Naive thymus-derived CD8-positive, alpha-beta T cell (primary cell): ENCODE measurements around the gene ATXN7L1. TPM values are rescaled to one million over a fixed set of nuclear protein-coding genes. Genes with fewer than 3 reads are reported as not detected.

Source experiments
- ATAC-seq, 2 donors: fragments of 150-1000 bp; cut with Tn5 transposase in 1 of 2; sonication (Bioruptor Pico), chemical (Tn5 transposase) in 1 of 2; 1 replicate in 1 of 2; 2 replicates in 1 of 2; pipeline ENCODE4 v1.10.0; 2021; ENCODE audit warnings: mild to moderate bottlenecking in 2 of 2, moderate library complexity in 2 of 2
- POLR2A ChIA-PET: fragments of 350-600 bp; sonication (Branson Sonifier 250); formaldehyde crosslinking; loops from one replicate; lab custom pipeline; 2021; ENCODE audit warnings: antibody characterized with exemption; lab: Charles Lee
- DNase-seq, 10 donors: peaks; one replicate each; pipeline versions ENCODE4 v3.0.0 to v3.0.0-alpha.2; 2020 to 2022
- H3K27ac Mint-ChIP-seq, 10 donors: one replicate each; pipeline ENCODE4 v1.8.0; 2020 to 2022; ENCODE audit warnings: mild to moderate bottlenecking in 10 of 10, mixed read lengths in 10 of 10, moderate library complexity in 4 of 10, inconsistent platforms in 1 of 10
- H3K27me3 Mint-ChIP-seq, 5 donors: one replicate each; pipeline ENCODE4 v1.8.0; 2021 to 2022; ENCODE audit warnings: mixed read lengths in 5 of 5
- H3K36me3 Mint-ChIP-seq, 3 donors: one replicate each; pipeline ENCODE4 v1.8.0; 2020 to 2022; ENCODE audit warnings: mixed read lengths in 3 of 3, mild to moderate bottlenecking in 2 of 3, inconsistent platforms in 1 of 3
- H3K4me1 Mint-ChIP-seq, 4 donors: one replicate each; pipeline ENCODE4 v1.8.0; 2021 to 2022; ENCODE audit warnings: mixed read lengths in 4 of 4
- H3K4me3 Mint-ChIP-seq, 10 donors: one replicate each; pipeline ENCODE4 v1.8.0; 2020 to 2022; ENCODE audit warnings: mild to moderate bottlenecking in 10 of 10, mixed read lengths in 10 of 10, moderate library complexity in 6 of 10, inconsistent platforms in 1 of 10
- H3K9me3 Mint-ChIP-seq, 9 donors: one replicate each; pipeline ENCODE4 v1.8.0; 2020 to 2022; ENCODE audit warnings: mixed read lengths in 9 of 9, mild to moderate bottlenecking in 3 of 9, inconsistent platforms in 1 of 9, moderate library complexity in 1 of 9
- polyA plus RNA-seq, 3 donors: library from polyadenylated mRNA; unstranded; fragments of 300-500 nt; fragmentation: Illumina TruSeq; gene quantifications; one replicate each; pipeline ENCODE4 v1.2.3, GENCODE V29; 2021
- total RNA-seq, 8 experiments: library from RNA in 2 of 8; stranded (reverse) in 2 of 8; gene quantifications; one replicate each; pipeline ENCODE4 v1.2.3 and lab custom pipeline; 2021 to 2026

ATXN7L1 gene
- total and polyA plus RNA-seq, 5 experiments from 2014 or later, result 6.7 to 35.1 (median 12.7) TPM

- ATAC-seq, result no peak
- POLR2A ChIA-PET, result interaction anchor here (0.7 kb wide), 1 partner anchor 354 kb away, joined by 5 read pairs; no protein-coding TSS in a partner anchor
- DNase-seq, result peak in 1 of 10 donors; percentile 19
- H3K4me1 Mint-ChIP-seq, result peaks cover 0 to 28% (median 8%) of the 10 kb centered on the region in 4 donors
- H3K27me3 Mint-ChIP-seq, result no peaks in the 10 kb centered on the region
- peak overlapping the region in 1 of 10 donors; percentile 70 for H3K27ac Mint-ChIP-seq
- peaks cover 0 to 50% (median 19%) of the 10 kb centered on the region in 3 donors for H3K36me3 Mint-ChIP-seq
- H3K9me3 Mint-ChIP-seq, result no peaks in the 10 kb centered on the region
- no peak overlapping the region for H3K4me3 Mint-ChIP-seq
Observed at GRCh38 chr7:105655067-105655466, 221.3 kb downstream of the ATXN7L1 start.

DNA sequence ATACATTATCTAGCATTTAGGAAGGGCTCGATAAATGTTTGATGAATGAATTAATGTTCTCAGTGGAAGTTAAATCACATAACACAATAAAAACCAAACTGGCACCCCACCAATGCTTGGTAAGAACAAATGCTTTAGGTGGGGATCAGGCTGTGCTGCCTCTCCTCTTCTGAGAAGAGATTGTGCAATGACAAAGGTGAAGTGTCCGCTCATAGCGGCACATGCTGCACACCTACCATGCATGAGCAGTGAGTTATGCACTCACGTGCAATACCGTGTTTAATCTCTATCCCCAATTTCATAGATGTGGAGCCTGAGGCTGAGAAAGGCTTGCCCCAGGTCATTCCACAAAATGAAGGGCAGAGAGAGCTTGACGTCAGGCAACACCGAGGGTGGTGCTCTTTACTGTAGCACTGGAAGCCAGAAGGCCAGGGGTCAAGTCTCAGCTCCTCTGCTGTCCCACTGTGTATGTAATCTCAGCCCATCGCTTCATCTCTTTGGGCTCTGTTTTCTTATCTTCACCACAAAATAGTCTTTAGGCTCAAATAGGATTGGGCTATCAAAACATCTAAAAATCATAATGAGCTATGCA lies 222.2 kb downstream of the ATXN7L1 start:
- no peaks in the 10 kb centered on the region for H3K27me3 Mint-ChIP-seq
- peak in 1 of 10 donors; percentile 4 for DNase-seq
- H3K4me3 Mint-ChIP-seq, result no peak overlapping the region
- ATAC-seq, result no peak
- POLR2A ChIA-PET, result no interaction called here
- H3K9me3 Mint-ChIP-seq, result no peaks in the 10 kb centered on the region
- peak overlapping the region in 4 of 10 donors; percentile 5 to 75 (median 70) for H3K27ac Mint-ChIP-seq
- H3K36me3 Mint-ChIP-seq, result peaks cover 0 to 44% (median 11%) of the 10 kb centered on the region in 3 donors
- peaks cover 0 to 33% (median 10%) of the 10 kb centered on the region in 4 donors for H3K4me1 Mint-ChIP-seq

DNA sequence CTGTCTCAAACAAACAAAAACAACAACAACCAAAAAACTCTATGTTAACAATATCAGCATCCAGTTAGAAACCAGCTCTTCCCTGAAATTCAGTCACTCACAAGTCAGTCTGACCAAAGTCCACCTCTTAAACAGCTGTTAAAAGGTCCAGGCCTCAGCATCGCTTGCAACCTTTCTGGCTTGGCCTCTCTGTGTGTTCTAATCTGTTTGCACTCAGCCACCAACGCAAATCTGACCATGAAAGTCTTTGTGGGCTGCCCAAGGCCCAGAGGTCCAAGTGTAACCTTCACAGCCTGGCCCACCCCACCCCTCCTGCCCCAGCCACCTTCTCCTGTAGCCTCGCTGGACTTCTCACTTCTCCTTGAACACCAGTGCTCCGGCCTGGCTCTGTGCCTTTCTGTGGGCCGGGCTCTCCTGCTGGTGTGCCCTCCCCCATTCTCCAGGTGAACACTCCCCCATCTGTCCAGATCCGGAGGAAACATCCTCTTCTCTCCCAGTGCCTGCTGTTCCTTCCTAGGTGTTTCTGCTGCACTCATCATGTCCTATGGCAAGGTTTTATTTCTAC lies 222.9 kb downstream of the ATXN7L1 start:
- ATAC-seq (no peak), DNase-seq (peak in 1 of 10 donors; percentile 23)
- H3K27me3 Mint-ChIP-seq, result no peaks in the 10 kb centered on the region
- peaks cover 0 to 42% (median 8%) of the 10 kb centered on the region in 3 donors for H3K36me3 Mint-ChIP-seq
- H3K4me3 Mint-ChIP-seq, result no peak overlapping the region
- H3K9me3 Mint-ChIP-seq, result no peaks in the 10 kb centered on the region
- POLR2A ChIA-PET, result interaction anchor here (1.1 kb wide), 1 partner anchor 10 kb away, joined by 3 read pairs; no protein-coding TSS in a partner anchor
- H3K4me1 Mint-ChIP-seq, result peaks cover 0 to 35% (median 10%) of the 10 kb centered on the region in 4 donors
- peak overlapping the region in 6 of 10 donors; percentile 6 to 75 (median 60) for H3K27ac Mint-ChIP-seq

- Mint-ChIP-seq H3K4me1 (peaks cover 0 to 35% (median 12%) of the 10 kb centered on the region in 4 donors), H3K4me3 (no peak overlapping the region)
Observed at GRCh38 chr7:105652359-105652993, 223.9 kb downstream of the ATXN7L1 start.

GRCh38 chr7:105651798-105652197 lies 224.6 kb downstream of the ATXN7L1 start:
- peaks cover 0 to 30% (median 9%) of the 10 kb centered on the region in 4 donors for H3K4me1 Mint-ChIP-seq
- POLR2A ChIA-PET, result no interaction called here
- peaks cover 0 to 45% (median 8%) of the 10 kb centered on the region in 3 donors for H3K36me3 Mint-ChIP-seq
- DNase-seq (peak in 1 of 10 donors; percentile 2), ATAC-seq (no peak)
- no peak overlapping the region for H3K4me3 Mint-ChIP-seq
- H3K9me3 Mint-ChIP-seq, result no peaks in the 10 kb centered on the region
- H3K27me3 Mint-ChIP-seq, result no peaks in the 10 kb centered on the region
- peak overlapping the region in 3 of 10 donors; percentile 24 to 72 (median 65) for H3K27ac Mint-ChIP-seq

More at GRCh38 chr7:105652359-105652993, 223.9 kb downstream of the ATXN7L1 start:
- Mint-ChIP-seq H3K9me3 (no peaks in the 10 kb centered on the region), H3K27me3 (no peaks in the 10 kb centered on the region), H3K27ac (peak overlapping the region in 2 of 10 donors; percentile 22 to 72), H3K36me3 (peaks cover 0 to 47% (median 8%) of the 10 kb centered on the region in 3 donors)
- POLR2A ChIA-PET, result interaction anchor here (1.1 kb wide), 1 partner anchor 11 kb away, joined by 3 read pairs; no protein-coding TSS in a partner anchor
- ATAC-seq (peak; percentile 84 to 88), DNase-seq (peak; percentile 30 to 73 (median 54))

- POLR2A ChIA-PET, result no interaction called here
- peak overlapping the region in 1 of 10 donors; percentile 12 for H3K27ac Mint-ChIP-seq
- H3K9me3 Mint-ChIP-seq, result no peaks in the 10 kb centered on the region
- peak in 1 of 10 donors; percentile 8 for DNase-seq
- ATAC-seq, result no peak
- H3K4me1 Mint-ChIP-seq, result peaks cover 0 to 29% (median 9%) of the 10 kb centered on the region in 4 donors
- H3K27me3 Mint-ChIP-seq, result no peaks in the 10 kb centered on the region
- H3K36me3 Mint-ChIP-seq, result peaks cover 0 to 37% (median 7%) of the 10 kb centered on the region in 3 donors
- no peak overlapping the region for H3K4me3 Mint-ChIP-seq
Observed at GRCh38 chr7:105650382-105650970, 225.9 kb downstream of the ATXN7L1 start.

DNA sequence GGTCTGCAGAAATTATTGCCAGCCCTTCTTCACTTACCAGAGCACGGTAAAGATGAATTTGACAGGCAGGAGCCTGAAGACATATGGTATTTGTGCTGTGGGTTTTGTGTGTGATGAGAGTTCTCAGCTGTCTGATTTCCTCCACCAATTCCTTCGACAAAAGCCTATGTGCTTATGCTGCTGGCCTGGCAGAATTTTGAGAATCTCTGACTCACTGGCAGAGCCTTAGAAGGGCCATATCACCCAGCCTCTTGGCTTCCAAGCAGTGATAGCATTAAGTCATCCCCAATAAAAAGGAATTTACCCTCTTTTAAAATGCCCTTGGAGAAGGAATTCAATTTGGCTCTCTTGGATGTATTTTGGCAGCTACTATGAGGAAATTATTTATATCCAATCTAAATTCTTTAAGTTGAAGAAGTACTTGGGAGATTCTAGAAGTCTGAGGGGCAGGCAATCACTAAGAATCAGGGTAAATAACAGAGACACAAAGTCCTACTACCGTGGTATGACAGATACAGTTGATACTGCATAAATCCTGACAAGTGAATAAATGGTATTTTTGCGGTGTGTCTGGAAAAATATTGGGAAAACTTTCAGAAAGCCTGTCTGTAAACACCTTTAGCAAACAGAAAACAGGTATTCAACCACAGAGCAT lies 226.5 kb downstream of the ATXN7L1 start:
- H3K36me3 Mint-ChIP-seq, result peaks cover 0 to 34% (median 8%) of the 10 kb centered on the region in 3 donors
- ATAC-seq (no peak), DNase-seq (no peak)
- H3K4me1 Mint-ChIP-seq, result peaks cover 0 to 29% (median 9%) of the 10 kb centered on the region in 4 donors
- no peak overlapping the region for H3K4me3 Mint-ChIP-seq
- POLR2A ChIA-PET, result no interaction called here
- H3K27ac Mint-ChIP-seq, result peak overlapping the region in 3 of 10 donors; percentile 44 to 74 (median 52)
- no peaks in the 10 kb centered on the region for H3K9me3 Mint-ChIP-seq
- H3K27me3 Mint-ChIP-seq, result no peaks in the 10 kb centered on the region

DNA sequence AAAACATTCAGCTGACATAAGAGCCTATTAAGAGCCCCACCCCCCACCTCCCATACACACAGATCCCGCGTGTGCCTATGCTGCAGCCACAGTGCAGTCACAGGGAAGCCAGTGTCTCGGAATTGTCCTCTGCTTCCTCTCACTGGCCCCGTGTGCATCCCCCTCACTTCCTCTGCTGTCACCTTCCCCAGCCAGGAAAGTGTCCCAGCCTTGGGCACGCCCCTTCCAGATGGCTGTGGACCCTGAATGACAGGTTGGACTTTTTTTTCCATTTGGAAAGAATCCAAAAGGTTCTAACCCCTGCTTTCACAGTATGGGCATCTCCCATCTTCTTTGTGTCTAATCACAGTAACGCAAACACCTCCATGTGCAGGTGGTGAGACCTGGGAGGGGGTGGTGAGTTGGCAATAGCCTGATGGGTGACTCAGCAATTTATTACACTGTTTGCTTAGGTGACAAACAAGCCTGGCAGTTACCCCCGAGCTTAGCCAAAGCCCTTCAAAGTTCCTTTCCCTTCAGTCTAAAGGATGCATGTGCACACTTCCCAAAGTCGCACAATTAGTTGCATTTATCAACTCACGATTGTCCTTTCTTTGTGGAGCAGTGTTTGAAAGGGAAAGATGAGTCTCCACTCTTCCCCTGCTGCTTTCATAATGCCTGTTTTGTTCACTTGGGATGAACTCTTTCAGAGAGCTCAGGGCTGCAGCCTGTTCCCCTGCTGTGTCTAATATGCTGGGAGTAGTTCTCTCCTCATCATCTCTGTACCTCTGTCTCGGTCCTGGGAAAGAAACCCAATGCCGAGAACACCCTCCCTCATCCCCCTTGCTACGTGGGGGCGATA lies 227.6 kb downstream of the ATXN7L1 start:
- no peak for ATAC-seq
- peak overlapping the region in 4 of 10 donors; percentile 2 to 74 (median 56) for H3K27ac Mint-ChIP-seq
- POLR2A ChIA-PET, result no interaction called here
- no peaks in the 10 kb centered on the region for H3K27me3 Mint-ChIP-seq
- H3K4me1 Mint-ChIP-seq, result peaks cover 0 to 27% (median 9%) of the 10 kb centered on the region in 4 donors
- no peak overlapping the region for H3K4me3 Mint-ChIP-seq
- DNase-seq, result no peak
- no peaks in the 10 kb centered on the region for H3K9me3 Mint-ChIP-seq
- peaks cover 0 to 31% (median 9%) of the 10 kb centered on the region in 3 donors for H3K36me3 Mint-ChIP-seq

DNA sequence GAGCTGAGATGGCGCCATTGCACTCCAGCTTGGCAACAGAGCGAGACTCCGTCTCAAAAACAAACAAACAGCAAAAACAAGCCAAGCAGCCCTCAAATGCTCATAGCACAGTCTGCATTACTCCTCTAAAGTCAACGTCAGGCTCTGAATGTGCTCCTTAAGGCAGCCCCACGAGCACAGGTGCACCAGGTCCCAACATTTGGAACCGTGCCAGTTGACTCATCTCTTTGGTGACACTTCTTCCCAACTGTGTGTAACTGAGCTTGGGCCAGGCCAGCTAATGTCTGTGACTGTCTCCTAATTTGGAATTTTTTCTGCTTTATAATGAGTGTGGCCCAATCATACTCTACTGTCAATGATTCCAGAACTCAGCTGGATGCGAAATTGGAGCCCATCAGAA lies 228.8 kb downstream of the ATXN7L1 start:
- POLR2A ChIA-PET, result no interaction called here
- H3K27ac Mint-ChIP-seq, result no peak overlapping the region
- no peak overlapping the region for H3K4me3 Mint-ChIP-seq
- H3K4me1 Mint-ChIP-seq, result peaks cover 0 to 23% (median 8%) of the 10 kb centered on the region in 4 donors
- peaks cover 0 to 36% (median 14%) of the 10 kb centered on the region in 3 donors for H3K36me3 Mint-ChIP-seq
- DNase-seq (no peak), ATAC-seq (no peak)
- no peaks in the 10 kb centered on the region for H3K27me3 Mint-ChIP-seq
- no peaks in the 10 kb centered on the region for H3K9me3 Mint-ChIP-seq

GRCh38 chr7:105644937-105645336 lies 231.5 kb downstream of the ATXN7L1 start:
- ATAC-seq (no peak), DNase-seq (peak in 1 of 10 donors; percentile 2)
- peaks cover 0 to 48% (median 26%) of the 10 kb centered on the region in 3 donors for H3K36me3 Mint-ChIP-seq
- no peaks in the 10 kb centered on the region for H3K9me3 Mint-ChIP-seq
- H3K27ac Mint-ChIP-seq, result peak overlapping the region in 1 of 10 donors; percentile 20
- peaks cover 0 to 11% (median 3%) of the 10 kb centered on the region in 4 donors for H3K4me1 Mint-ChIP-seq
- POLR2A ChIA-PET, result interaction anchor here (0.6 kb wide), 1 partner anchor 229 kb away, joined by 6 read pairs; no protein-coding TSS in a partner anchor
- no peaks in the 10 kb centered on the region for H3K27me3 Mint-ChIP-seq
- H3K4me3 Mint-ChIP-seq, result no peak overlapping the region

- no peak for DNase-seq
- Mint-ChIP-seq H3K4me3 (no peak overlapping the region), H3K4me1 (peaks cover 0 to 6% (median 0%) of the 10 kb centered on the region in 4 donors), H3K36me3 (peaks cover 0 to 56% (median 26%) of the 10 kb centered on the region in 3 donors), H3K27me3 (no peaks in the 10 kb centered on the region), H3K27ac (no peak overlapping the region), H3K9me3 (no peaks in the 10 kb centered on the region)
- POLR2A ChIA-PET, result interaction anchor here (0.6 kb wide), 1 partner anchor 441 kb away, joined by 5 read pairs; no protein-coding TSS in a partner anchor
- no peak for ATAC-seq
Observed at GRCh38 chr7:105643851-105644250, 232.5 kb downstream of the ATXN7L1 start.
